Esophagus muscularis mucosa (tissue), 4 donors: ENCODE data around the gene NAPG. TPM values are rescaled to one million over a fixed set of nuclear protein-coding genes. Genes with fewer than 3 reads are reported as not detected.

Source experiments
- DNase-seq: peaks from one replicate; pipeline ENCODE4 v3.0.0-alpha.2; 2017; ENCODE audit errors: extremely low spot score
- H3K27ac ChIP-seq, 4 donors: fragments of 200-600 bp; sonication (generic); replicated peaks in 1 of 4; 1 replicate in 3 of 4; 2 replicates in 1 of 4; pipeline ENCODE4 v1.5.1; 2016 to 2019; ENCODE audit warnings: mild to moderate bottlenecking in 1 of 4
- H3K27me3 ChIP-seq, 4 donors: fragments of 200-600 bp; sonication (generic); one replicate each; pipeline versions ENCODE4 v1.5.1 to v1.6.0; 2016 to 2019
- H3K36me3 ChIP-seq, 4 donors: fragments of 200-600 bp; sonication (generic); one replicate each; pipeline ENCODE4 v1.5.1; 2016 to 2019
- H3K4me1 ChIP-seq, 4 donors: fragments of 200-600 bp; sonication (generic); one replicate each; pipeline ENCODE4 v1.5.1; 2016 to 2019
- H3K4me3 ChIP-seq, 4 donors: fragments of 200-600 bp; sonication (generic); 1 replicate in 2 of 4; 2 replicates in 2 of 4; pipeline ENCODE4 v1.5.1; 2016 to 2019; ENCODE audit warnings: mild to moderate bottlenecking in 4 of 4, moderate library complexity in 1 of 4
- H3K9me3 ChIP-seq, 4 donors: fragments of 200-600 bp; sonication (generic); 1 replicate in 3 of 4; 2 replicates in 1 of 4; pipeline ENCODE4 v1.5.1; 2016 to 2019
- EP300 ChIP-seq: sonication (generic); formaldehyde crosslinking; IDR thresholded peaks from one replicate; pipeline ENCODE4 v1.6.1; 2017; ENCODE audit warnings: antibody characterized with exemption
- POLR2A ChIP-seq: fragments of 450-650 bp; IDR thresholded peaks from one replicate; pipeline ENCODE4 v1.6.1; 2017; ENCODE audit warnings: antibody characterized with exemption, moderate library complexity, mild to moderate bottlenecking, low read depth
- POLR2AphosphoS5 ChIP-seq, 2 donors: sonication (generic); formaldehyde crosslinking; IDR thresholded peaks; one replicate each; pipeline ENCODE4 v1.6.1; 2017; ENCODE audit warnings: antibody characterized with exemption in 2 of 2
- WGBS: methylation state at CpG from one replicate; pipeline ENCODE4 v1.1.5; 2018; 5-methylcytosine and 5-hydroxymethylcytosine counted together
- intact Hi-C: fragments of 100-400 bp; cut with DNase I; formaldehyde crosslinking; loops from one replicate; pipeline ENCODE4 v1.15.1; 2023
- total RNA-seq, 4 donors: library from RNA; depleted of rRNA; stranded (reverse); fragments of >200 nt; gene quantifications; one replicate each; pipeline versions ENCODE4 v1.1.0 to v1.2.1, GENCODE V29; 2016
- TF ChIP-seq, protein P1 (sequence below), 3 experiments: fragments of 200-600 bp in 2 of 3; fragments of 450-650 bp in 1 of 3; sonication (generic) in 2 of 3; IDR thresholded peaks; one replicate each; pipeline ENCODE4 v1.5.1; 2017 to 2019; ENCODE audit warnings: antibody characterized with exemption in 3 of 3, mild to moderate bottlenecking in 2 of 3, moderate library complexity in 1 of 3

Gene NAPG
- total RNA-seq, result 10 to 100 TPM; 32.1 to 39.5 (median 34.7) TPM

DNA sequence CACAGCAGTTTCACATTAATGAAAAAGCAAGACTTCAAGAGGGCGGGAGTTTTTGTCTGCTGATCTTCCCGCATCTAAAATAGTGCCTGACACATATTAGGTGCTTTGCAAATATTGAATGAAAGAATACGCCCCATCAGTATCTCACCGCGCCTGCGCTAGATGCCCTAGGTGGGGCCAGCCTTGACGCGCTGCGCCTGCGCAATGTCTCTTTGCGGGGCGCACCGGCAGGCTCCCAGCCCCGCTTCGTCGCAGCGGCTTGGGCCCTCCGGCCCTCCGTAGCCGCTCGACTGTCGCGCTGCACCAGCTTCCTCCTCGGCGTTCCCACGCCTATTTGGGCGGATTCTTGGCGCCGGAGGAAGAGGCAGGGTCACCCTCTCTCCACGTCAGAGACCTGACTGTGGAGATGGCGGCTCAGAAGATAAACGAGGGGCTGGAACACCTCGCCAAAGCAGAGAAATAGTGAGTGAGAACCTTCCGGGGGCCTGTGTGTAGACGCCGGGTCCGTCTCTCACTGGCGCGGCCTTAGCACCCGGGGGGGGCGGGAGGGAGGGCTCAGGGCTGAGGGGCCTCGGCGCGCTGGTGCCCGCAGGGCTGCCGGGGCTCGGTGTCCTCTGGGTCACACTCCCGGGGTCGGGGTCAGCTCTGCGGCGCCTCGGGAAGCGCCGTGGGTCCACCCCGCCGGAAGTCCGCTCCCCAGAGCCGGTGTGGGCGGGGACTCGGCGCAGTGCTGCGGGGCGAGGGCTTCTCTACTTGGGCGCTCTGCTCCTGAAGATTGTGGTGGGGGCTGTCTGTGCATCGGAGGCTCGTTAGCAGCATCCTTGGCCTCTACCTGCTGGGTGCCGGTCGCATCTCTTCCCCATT is at the start of gene NAPG:
Gene NAPG, plus strand, starts transcription at position 331 of the 864 bp plus-strand sequence. Its CDS starts 76 bp downstream, at position 407.
- Histone ChIP-seq H3K36me3 (no peaks in the 10 kb centered on the region), H3K4me3 (peak within 1 kb of the TSS; percentile 82 to 99 (median 92)), H3K27me3 (no peaks in the 10 kb centered on the region), H3K9me3 (no peaks in the 10 kb centered on the region), H3K4me1 (peaks cover 29 to 53% (median 44%) of the 10 kb centered on the region in 4 donors), H3K27ac (peak within 1 kb of the TSS; percentile 89 to 97 (median 94))
- TF ChIP-seq POLR2A (no peak), EP300 (no peak), POLR2AphosphoS5 (IDR thresholded peaks at IDR 0.05) (peak; percentile 89 to 96)
- TF ChIP-seq, protein P1, sequence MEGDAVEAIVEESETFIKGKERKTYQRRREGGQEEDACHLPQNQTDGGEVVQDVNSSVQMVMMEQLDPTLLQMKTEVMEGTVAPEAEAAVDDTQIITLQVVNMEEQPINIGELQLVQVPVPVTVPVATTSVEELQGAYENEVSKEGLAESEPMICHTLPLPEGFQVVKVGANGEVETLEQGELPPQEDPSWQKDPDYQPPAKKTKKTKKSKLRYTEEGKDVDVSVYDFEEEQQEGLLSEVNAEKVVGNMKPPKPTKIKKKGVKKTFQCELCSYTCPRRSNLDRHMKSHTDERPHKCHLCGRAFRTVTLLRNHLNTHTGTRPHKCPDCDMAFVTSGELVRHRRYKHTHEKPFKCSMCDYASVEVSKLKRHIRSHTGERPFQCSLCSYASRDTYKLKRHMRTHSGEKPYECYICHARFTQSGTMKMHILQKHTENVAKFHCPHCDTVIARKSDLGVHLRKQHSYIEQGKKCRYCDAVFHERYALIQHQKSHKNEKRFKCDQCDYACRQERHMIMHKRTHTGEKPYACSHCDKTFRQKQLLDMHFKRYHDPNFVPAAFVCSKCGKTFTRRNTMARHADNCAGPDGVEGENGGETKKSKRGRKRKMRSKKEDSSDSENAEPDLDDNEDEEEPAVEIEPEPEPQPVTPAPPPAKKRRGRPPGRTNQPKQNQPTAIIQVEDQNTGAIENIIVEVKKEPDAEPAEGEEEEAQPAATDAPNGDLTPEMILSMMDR (IDR thresholded peaks at IDR 0.05), result peak in 1 of 3 experiments; percentile 30
- intact Hi-C loops, result loop anchor here (10.0 kb wide), 1 partner anchor 521 kb away; no protein-coding TSS in a partner anchor
- WGBS, result under 1% methylated on average over 7 of the region's 68 CpGs
- peak; percentile 93 for DNase-seq

DNA sequence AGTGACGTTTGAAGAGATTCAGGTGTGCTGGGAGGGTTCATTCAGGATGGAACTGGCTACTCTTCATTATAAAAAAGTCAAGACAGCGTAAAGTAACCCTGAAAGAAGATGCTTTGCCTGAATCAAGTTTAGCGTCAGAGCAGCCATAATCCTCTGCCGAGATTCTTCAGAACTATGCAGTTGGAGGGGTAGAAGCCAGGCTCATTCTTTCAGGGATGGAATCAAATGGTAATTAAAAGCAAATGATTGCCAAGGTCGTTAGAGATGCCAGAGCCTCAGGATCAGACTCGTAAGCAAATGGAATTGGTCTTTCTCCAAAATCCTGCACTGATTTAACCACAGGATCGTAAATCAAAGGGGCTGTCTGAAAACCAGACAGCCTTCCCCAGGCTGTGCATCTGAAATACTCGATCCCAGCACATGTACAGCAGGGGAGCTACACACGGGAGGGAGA is 49.5 kb upstream of the NAPG start:
- Histone ChIP-seq H3K36me3 (peaks cover 4 to 19% (median 9%) of the 10 kb centered on the region in 4 donors), H3K4me3 (no peak overlapping the region), H3K9me3 (no peaks in the 10 kb centered on the region), H3K27ac (no peak overlapping the region), H3K4me1 (peaks cover 8 to 33% (median 22%) of the 10 kb centered on the region in 4 donors), H3K27me3 (peaks cover 0 to 14% (median 0%) of the 10 kb centered on the region in 4 donors)
- DNase-seq, result peak; percentile 60
- intact Hi-C loops, result no loop called here
- TF ChIP-seq, protein P1 (IDR thresholded peaks at IDR 0.05), result no peak
- TF ChIP-seq EP300, result no peak
- TF ChIP-seq POLR2AphosphoS5 (IDR thresholded peaks at IDR 0.05), result no peak
- TF ChIP-seq POLR2A, result no peak
- 24% methylated on average over 9 of the region's 9 CpGs for WGBS

DNA sequence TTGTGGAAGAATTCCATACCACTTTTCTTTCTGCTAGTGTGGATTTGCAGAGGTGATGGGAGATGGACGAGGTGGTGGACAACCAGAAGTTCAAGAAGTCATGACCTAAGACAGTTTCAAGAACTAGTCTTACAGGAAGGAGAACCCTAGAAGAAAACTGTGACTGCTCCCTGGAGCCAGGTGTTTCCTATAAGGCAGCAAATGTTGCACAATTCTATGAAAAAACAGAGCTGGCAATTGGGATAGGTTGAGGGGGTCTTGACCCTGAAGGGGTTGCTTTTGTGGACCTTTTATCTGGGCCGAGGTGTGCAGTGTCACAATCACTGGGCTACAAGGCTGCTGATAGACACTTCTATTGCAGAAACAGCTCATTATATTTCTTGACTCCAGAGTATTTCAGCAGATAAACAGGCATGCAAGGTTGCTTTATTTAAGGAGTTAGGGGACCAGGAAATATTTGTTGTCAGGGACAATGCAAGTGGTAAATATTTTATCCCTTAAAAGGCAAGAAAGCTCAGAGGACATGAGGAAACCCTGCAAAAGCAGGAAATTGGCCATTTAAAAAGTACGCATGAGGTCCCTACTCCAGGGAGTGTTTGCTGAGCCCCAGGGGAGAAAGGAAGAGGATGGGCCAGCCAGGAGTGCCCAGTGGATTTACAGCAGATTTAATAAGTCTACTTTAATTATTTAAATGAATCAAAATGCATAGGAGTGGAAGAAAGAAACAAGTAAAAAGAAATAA is 48.5 kb upstream of the NAPG start:
- H3K27me3 ChIP-seq, result peaks cover 0 to 14% (median 0%) of the 10 kb centered on the region in 4 donors
- no peak for TF ChIP-seq POLR2A
- no peak for TF ChIP-seq EP300
- TF ChIP-seq, protein P1 (IDR thresholded peaks at IDR 0.05), result no peak
- no peak for TF ChIP-seq POLR2AphosphoS5 (IDR thresholded peaks at IDR 0.05)
- no peaks in the 10 kb centered on the region for H3K9me3 ChIP-seq
- peaks cover 0 to 12% (median 2%) of the 10 kb centered on the region in 4 donors for H3K36me3 ChIP-seq
- H3K4me1 ChIP-seq, result peaks cover 8 to 35% (median 22%) of the 10 kb centered on the region in 4 donors
- intact Hi-C loops, result no loop called here
- DNase-seq, result peak; percentile 60
- 57% methylated on average over 3 of the region's 3 CpGs for WGBS
- no peak overlapping the region for H3K27ac ChIP-seq
- H3K4me3 ChIP-seq, result no peak overlapping the region

DNA sequence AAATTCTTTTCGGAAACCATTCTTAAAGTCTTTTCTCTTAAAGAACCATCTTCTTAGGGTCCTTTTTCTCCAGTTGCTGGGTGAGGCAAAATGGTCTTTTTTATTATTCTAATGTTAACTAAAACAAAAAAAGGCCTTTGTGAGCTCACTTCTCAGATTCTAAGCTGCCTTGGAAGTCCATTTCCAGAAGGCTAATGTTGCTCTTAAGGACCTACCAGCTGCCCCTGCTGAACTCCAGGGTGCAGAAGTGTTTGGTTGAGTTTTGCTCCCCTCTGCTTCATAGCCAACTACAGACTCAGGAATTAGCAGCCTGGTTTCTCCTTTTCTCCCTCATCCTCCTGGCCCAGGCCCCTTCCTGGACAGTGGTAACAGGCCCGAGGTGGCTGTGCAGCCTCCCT is 48.0 kb upstream of the NAPG start:
- H3K9me3 ChIP-seq, result no peaks in the 10 kb centered on the region
- DNase-seq, result no peak
- H3K4me1 ChIP-seq, result peaks cover 8 to 41% (median 22%) of the 10 kb centered on the region in 4 donors
- intact Hi-C loops, result no loop called here
- no peak overlapping the region for H3K4me3 ChIP-seq
- WGBS, result 91% methylated on average over 2 of the region's 2 CpGs
- H3K36me3 ChIP-seq, result peaks cover 0 to 12% (median 0%) of the 10 kb centered on the region in 4 donors
- TF ChIP-seq POLR2AphosphoS5 (IDR thresholded peaks at IDR 0.05) (no peak), POLR2A (no peak), EP300 (no peak)
- TF ChIP-seq, protein P1 (IDR thresholded peaks at IDR 0.05), result no peak
- peaks cover 0 to 14% (median 0%) of the 10 kb centered on the region in 4 donors for H3K27me3 ChIP-seq
- no peak overlapping the region for H3K27ac ChIP-seq
